ENCODE data around the gene KLF1. TPM values are rescaled to one million over a fixed set of nuclear protein-coding genes. Genes with fewer than 3 reads are reported as not detected.

KLF1 gene
- total RNA-seq, 2 experiments from 2014 or later, result 0.16 TPM; not detected in 1

- H2AFZ ChIP-seq (ENCODE audit: low read length), result no peak overlapping the region
Measured at GRCh38 chr19:12841094-12841493, 45.9 kb downstream of the KLF1 start.

DNA sequence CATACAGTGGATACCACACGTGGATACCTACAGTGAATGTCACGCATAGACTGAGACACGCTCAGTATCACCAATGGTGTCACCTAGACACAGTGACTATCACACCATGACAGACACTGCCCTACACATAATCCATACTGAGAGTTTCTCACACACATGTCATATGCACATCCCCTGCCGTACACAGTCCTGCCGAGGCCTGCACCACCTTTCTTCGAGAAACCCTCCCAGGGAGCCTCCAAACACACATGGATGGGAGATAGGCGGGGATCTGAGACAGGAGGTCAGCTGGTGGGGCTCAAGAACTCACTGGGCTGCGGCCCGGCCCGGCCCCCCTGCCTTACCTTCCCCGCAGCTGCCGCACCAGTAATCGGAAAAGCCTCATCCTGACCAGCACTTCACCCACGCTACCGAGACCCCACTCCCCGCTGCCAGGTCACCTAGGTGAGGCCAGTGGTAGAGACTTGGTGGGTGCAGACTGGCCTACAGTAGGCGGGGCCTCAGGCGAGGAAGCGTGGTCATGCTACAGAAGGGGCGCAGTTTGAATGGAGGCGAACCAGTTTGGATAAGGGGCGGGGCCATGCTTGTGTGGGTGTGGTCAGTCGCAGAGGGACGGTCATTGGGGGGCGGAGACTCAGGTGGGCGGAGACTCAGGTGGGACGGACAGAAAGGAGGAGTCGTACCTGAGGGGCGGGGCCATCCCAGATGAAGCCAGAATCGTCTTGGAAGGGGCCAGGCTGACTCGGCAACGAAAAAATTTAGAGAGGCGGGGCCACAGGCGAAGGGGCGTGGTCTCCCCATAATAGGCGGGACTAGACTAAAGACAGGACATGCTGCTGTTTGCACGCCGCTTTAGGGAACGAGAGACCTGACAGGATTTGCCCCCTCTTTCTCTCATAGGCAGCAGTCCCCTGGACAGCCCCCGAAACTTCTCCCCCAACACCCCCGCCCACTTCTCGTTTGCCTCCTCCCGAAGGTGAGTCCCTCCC lies 46.6 kb downstream of the KLF1 start:
- Histone ChIP-seq H4K20me1 (ENCODE audit: insufficient read depth, low read length) (no peaks in the 10 kb centered on the region), H3K9me2 (ENCODE audit: insufficient read depth, low read length) (no peaks in the 10 kb centered on the region), H3K79me2 (ENCODE audit: insufficient read depth, low read depth, low read length) (no peaks in the 10 kb centered on the region), H3K4me3 (ENCODE audit: low read depth, low read length, poor library complexity, severe bottlenecking) (peak overlapping the region; percentile 12), H3K4me2 (ENCODE audit: low read length) (peak overlapping the region; percentile 90), H3K27ac (ENCODE audit: low read depth, low read length, poor library complexity, severe bottlenecking) (no peak overlapping the region), H2AFZ (ENCODE audit: low read length) (no peak overlapping the region), H3K4me1 (ENCODE audit: insufficient read depth, low read length, poor library complexity, severe bottlenecking) (peaks cover 52% of the 10 kb centered on the region), H3K9me3 (ENCODE audit: low read length) (no peaks in the 10 kb centered on the region), H3K36me3 (ENCODE audit: insufficient read depth, low read length) (peaks cover 6% of the 10 kb centered on the region; the same call in 1 of the 2 replicates)
- peak; percentile 90 for DNase-seq (ENCODE audit: low spot score)
- POLR2A ChIA-PET, result no interaction called here
- TF ChIP-seq, protein P1, sequence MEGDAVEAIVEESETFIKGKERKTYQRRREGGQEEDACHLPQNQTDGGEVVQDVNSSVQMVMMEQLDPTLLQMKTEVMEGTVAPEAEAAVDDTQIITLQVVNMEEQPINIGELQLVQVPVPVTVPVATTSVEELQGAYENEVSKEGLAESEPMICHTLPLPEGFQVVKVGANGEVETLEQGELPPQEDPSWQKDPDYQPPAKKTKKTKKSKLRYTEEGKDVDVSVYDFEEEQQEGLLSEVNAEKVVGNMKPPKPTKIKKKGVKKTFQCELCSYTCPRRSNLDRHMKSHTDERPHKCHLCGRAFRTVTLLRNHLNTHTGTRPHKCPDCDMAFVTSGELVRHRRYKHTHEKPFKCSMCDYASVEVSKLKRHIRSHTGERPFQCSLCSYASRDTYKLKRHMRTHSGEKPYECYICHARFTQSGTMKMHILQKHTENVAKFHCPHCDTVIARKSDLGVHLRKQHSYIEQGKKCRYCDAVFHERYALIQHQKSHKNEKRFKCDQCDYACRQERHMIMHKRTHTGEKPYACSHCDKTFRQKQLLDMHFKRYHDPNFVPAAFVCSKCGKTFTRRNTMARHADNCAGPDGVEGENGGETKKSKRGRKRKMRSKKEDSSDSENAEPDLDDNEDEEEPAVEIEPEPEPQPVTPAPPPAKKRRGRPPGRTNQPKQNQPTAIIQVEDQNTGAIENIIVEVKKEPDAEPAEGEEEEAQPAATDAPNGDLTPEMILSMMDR (conservative IDR thresholded peaks at IDR 0.05; ENCODE audit: low read length), result no peak; the same call in 1 of the 2 replicates
- BruUV-seq (replicated peaks), result no TSS peak
- intact Hi-C loops (cut with micrococcal nuclease; ENCODE audit: unreplicated experiment), result no loop called here
- CTCF ChIA-PET (ENCODE audit: unreplicated experiment), result no interaction called here

More at GRCh38 chr19:12841094-12841493, 45.9 kb downstream of the KLF1 start:
- ChIA-PET POLR2A (no interaction called here), CTCF (ENCODE audit: unreplicated experiment) (no interaction called here)
- TF ChIP-seq, protein P1 (conservative IDR thresholded peaks at IDR 0.05; ENCODE audit: low read length), result no peak
- no peak for TF ChIP-seq EZH2phosphoT487 (IDR thresholded peaks at IDR 0.05; ENCODE audit: borderline replicate concordance, low read depth, low read length)
- Histone ChIP-seq H3K36me3 (ENCODE audit: insufficient read depth, low read length) (peaks cover 6% of the 10 kb centered on the region; the same call in 1 of the 2 replicates), H3K4me2 (ENCODE audit: low read length) (peak overlapping the region; percentile 90), H3K79me2 (ENCODE audit: insufficient read depth, low read depth, low read length) (no peaks in the 10 kb centered on the region), H3K9me2 (ENCODE audit: insufficient read depth, low read length) (no peaks in the 10 kb centered on the region), H3K27ac (ENCODE audit: low read depth, low read length, poor library complexity, severe bottlenecking) (no peak overlapping the region), H4K20me1 (ENCODE audit: insufficient read depth, low read length) (no peaks in the 10 kb centered on the region), H3K4me3 (ENCODE audit: low read depth, low read length, poor library complexity, severe bottlenecking) (peak overlapping the region; percentile 12), H3K9me3 (ENCODE audit: low read length) (no peaks in the 10 kb centered on the region), H3K4me1 (ENCODE audit: insufficient read depth, low read length, poor library complexity, severe bottlenecking) (peaks cover 45% of the 10 kb centered on the region)
- no TSS peak for BruUV-seq (replicated peaks)
- no peak for DNase-seq (ENCODE audit: low spot score)
- intact Hi-C loops (cut with micrococcal nuclease; ENCODE audit: unreplicated experiment), result no loop called here

All from OCI-LY7 (cell line).